Nephron progenitor cell (in vitro differentiated cells): Measurements from ENCODE around the gene ANKRD61.
"Not testable (repeated sequence)": the region's sequence is repeated elsewhere in the genome, so short reads cannot be mapped to it uniquely, and the experiment has no call there.

ENCODE experiments used
- DNase-seq: peaks from one replicate; pipeline ENCODE4 v3.0.0; 2021
- H3K27ac Mint-ChIP-seq: 2 replicates; pipeline ENCODE4 v1.8.0; 2021; ENCODE audit warnings: mild to moderate bottlenecking, moderate library complexity, mixed read lengths
- H3K27me3 Mint-ChIP-seq: 2 replicates; pipeline ENCODE4 v1.8.0; 2021; ENCODE audit warnings: mild to moderate bottlenecking, low read depth, mixed read lengths; ENCODE audit not compliant: poor library complexity
- H3K36me3 Mint-ChIP-seq: 2 replicates; pipeline ENCODE4 v1.8.0; 2021; ENCODE audit warnings: low read depth, mixed read lengths
- H3K4me1 Mint-ChIP-seq: 2 replicates; pipeline ENCODE4 v1.8.0; 2021; ENCODE audit warnings: mixed read lengths
- H3K4me3 Mint-ChIP-seq: 2 replicates; pipeline ENCODE4 v1.8.0; 2021; ENCODE audit warnings: mild to moderate bottlenecking, moderate library complexity, mixed read lengths
- H3K9me3 Mint-ChIP-seq: 2 replicates; pipeline ENCODE4 v1.8.0; 2021; ENCODE audit warnings: mild to moderate bottlenecking, moderate library complexity, mixed read lengths
- CTCF ChIP-seq: fragments of 200-600 bp; sonication (generic); IDR thresholded peaks from 2 replicates; pipeline ENCODE4 v1.5.0; 2021; ENCODE audit warnings: antibody characterized with exemption

The ANKRD61 gene

GRCh38 chr7:6030988-6031387, at the start of gene ANKRD61:
Gene ANKRD61 (plus strand): TSS chr7:6031376. CDS start chr7:6031376, 0 bp downstream.
- Mint-ChIP-seq H3K36me3 (peaks cover 84% of the 10 kb centered on the region), H3K27me3 (peaks cover 2% of the 10 kb centered on the region), H3K9me3 (no peaks in the 10 kb centered on the region), H3K4me1 (peaks cover 5% of the 10 kb centered on the region), H3K4me3 (no peak within 1 kb of the TSS), H3K27ac (peak within 1 kb of the TSS; percentile 78)
- TF ChIP-seq CTCF = no peak
- no peak for DNase-seq

GRCh38 chr7:5987061-5987460, 44.1 kb upstream of the ANKRD61 start:
- H3K9me3 Mint-ChIP-seq = not testable (repeated sequence)
- H3K36me3 Mint-ChIP-seq = peaks cover 55% of the 10 kb centered on the region

GRCh38 chr7:5997210-5997808, 33.9 kb upstream of the ANKRD61 start:
- peaks cover 61% of the 10 kb centered on the region for H3K36me3 Mint-ChIP-seq
- H3K4me3 Mint-ChIP-seq = no peak overlapping the region
- DNase-seq = peak; percentile 15
- peaks cover 5% of the 10 kb centered on the region for H3K9me3 Mint-ChIP-seq
- H3K27ac Mint-ChIP-seq = no peak overlapping the region
- no peaks in the 10 kb centered on the region for H3K27me3 Mint-ChIP-seq
- H3K4me1 Mint-ChIP-seq = no peaks in the 10 kb centered on the region
- peak; percentile 41 for TF ChIP-seq CTCF

More at GRCh38 chr7:5987061-5987460, 44.1 kb upstream of the ANKRD61 start:
- not testable (repeated sequence) for DNase-seq, H3K4me1 Mint-ChIP-seq, H3K4me3 Mint-ChIP-seq, H3K27ac Mint-ChIP-seq, H3K27me3 Mint-ChIP-seq

- H3K4me3 Mint-ChIP-seq = peak overlapping the region; percentile 83
- no peaks in the 10 kb centered on the region for H3K27me3 Mint-ChIP-seq
- peaks cover 23% of the 10 kb centered on the region for H3K4me1 Mint-ChIP-seq
- DNase-seq = no peak
- H3K36me3 Mint-ChIP-seq = peaks cover 8% of the 10 kb centered on the region
- H3K9me3 Mint-ChIP-seq = no peaks in the 10 kb centered on the region
- no peak overlapping the region for H3K27ac Mint-ChIP-seq
- TF ChIP-seq CTCF = no peak
These were observed 23.8 kb upstream of the ANKRD61 start for GRCh38 chr7:6007386-6007785.

GRCh38 chr7:6007835-6008590, 23.2 kb upstream of the ANKRD61 start:
- H3K27ac Mint-ChIP-seq, DNase-seq: not testable (repeated sequence)

GRCh38 chr7:6008668-6009611, 22.2 kb upstream of the ANKRD61 start, which contains the start of the genes AIMP2 and PMS2:
Gene AIMP2 (plus strand): TSS chr7:6009272. CDS start chr7:6009364, 92 bp downstream.
Gene PMS2 (minus strand): TSS chr7:6009049. CDS start chr7:6009019, 30 bp downstream.
- Mint-ChIP-seq H3K9me3 (no peaks in the 10 kb centered on the region), H3K27ac (peak within 1 kb of the TSS; percentile 96), H3K36me3 (peaks cover 11% of the 10 kb centered on the region), H3K27me3 (no peaks in the 10 kb centered on the region), H3K4me1 (peaks cover 23% of the 10 kb centered on the region), H3K4me3 (peak within 1 kb of the TSS; percentile 85)
- peak; percentile 98 for DNase-seq
- no peak for TF ChIP-seq CTCF

More at GRCh38 chr7:6007835-6008590, 23.2 kb upstream of the ANKRD61 start:
- H3K4me1 Mint-ChIP-seq = peaks cover 23% of the 10 kb centered on the region
- H3K27me3 Mint-ChIP-seq, H3K9me3 Mint-ChIP-seq, H3K36me3 Mint-ChIP-seq: not testable (repeated sequence)
- H3K4me3 Mint-ChIP-seq = peak overlapping the region; percentile 83

GRCh38 chr7:6010370-6010769, 20.8 kb upstream of the ANKRD61 start:
- not testable (repeated sequence) for H3K27me3 Mint-ChIP-seq, H3K9me3 Mint-ChIP-seq, DNase-seq
- H3K27ac Mint-ChIP-seq = peak overlapping the region; percentile 94
- peaks cover 19% of the 10 kb centered on the region for H3K36me3 Mint-ChIP-seq
- peak overlapping the region; percentile 85 for H3K4me3 Mint-ChIP-seq
- H3K4me1 Mint-ChIP-seq = peaks cover 23% of the 10 kb centered on the region
